ENCODE data around the gene ASB6.

ASB6 gene

GRCh38 chr9:129641750-129642585 is at the start of gene ASB6:
TSS of gene ASB6 (minus strand) at chr9:129642151. CDS start at chr9:129641999, 152 bp downstream.
- peak; percentile 100 for TF ChIP-seq CTCF (IDR thresholded peaks at IDR 0.05)

- TF ChIP-seq CTCF (IDR thresholded peaks at IDR 0.05), result no peak
Observed at GRCh38 chr9:129688285-129689043, 46.5 kb upstream of the ASB6 start.

- no peak for TF ChIP-seq CTCF (IDR thresholded peaks at IDR 0.05)
Observed at GRCh38 chr9:129687391-129687790, 45.4 kb upstream of the ASB6 start.

- no peak for TF ChIP-seq CTCF (IDR thresholded peaks at IDR 0.05)
Observed at GRCh38 chr9:129686736-129687135, 44.8 kb upstream of the ASB6 start.

- TF ChIP-seq CTCF (IDR thresholded peaks at IDR 0.05), result no peak
Observed at GRCh38 chr9:129685933-129686259, 43.9 kb upstream of the ASB6 start.

- no peak for TF ChIP-seq CTCF (IDR thresholded peaks at IDR 0.05)
Observed at GRCh38 chr9:129685220-129685932, 43.4 kb upstream of the ASB6 start.

- no peak for TF ChIP-seq CTCF (IDR thresholded peaks at IDR 0.05)
Observed at GRCh38 chr9:129682381-129682780, 40.4 kb upstream of the ASB6 start.
